Measurements from ENCODE around the gene TAOK2.
"Not testable (repeated sequence)": the region's sequence is repeated elsewhere in the genome, so short reads cannot be mapped to it uniquely, and the experiment has no call there.

TAOK2 gene

GRCh38 chr16:30002614-30003346 lies 29.1 kb downstream of the TAOK2 start:
- no peak for DNase-seq (ENCODE audit: low read depth in 2 of 3, low spot score in 2 of 3)

DNA sequence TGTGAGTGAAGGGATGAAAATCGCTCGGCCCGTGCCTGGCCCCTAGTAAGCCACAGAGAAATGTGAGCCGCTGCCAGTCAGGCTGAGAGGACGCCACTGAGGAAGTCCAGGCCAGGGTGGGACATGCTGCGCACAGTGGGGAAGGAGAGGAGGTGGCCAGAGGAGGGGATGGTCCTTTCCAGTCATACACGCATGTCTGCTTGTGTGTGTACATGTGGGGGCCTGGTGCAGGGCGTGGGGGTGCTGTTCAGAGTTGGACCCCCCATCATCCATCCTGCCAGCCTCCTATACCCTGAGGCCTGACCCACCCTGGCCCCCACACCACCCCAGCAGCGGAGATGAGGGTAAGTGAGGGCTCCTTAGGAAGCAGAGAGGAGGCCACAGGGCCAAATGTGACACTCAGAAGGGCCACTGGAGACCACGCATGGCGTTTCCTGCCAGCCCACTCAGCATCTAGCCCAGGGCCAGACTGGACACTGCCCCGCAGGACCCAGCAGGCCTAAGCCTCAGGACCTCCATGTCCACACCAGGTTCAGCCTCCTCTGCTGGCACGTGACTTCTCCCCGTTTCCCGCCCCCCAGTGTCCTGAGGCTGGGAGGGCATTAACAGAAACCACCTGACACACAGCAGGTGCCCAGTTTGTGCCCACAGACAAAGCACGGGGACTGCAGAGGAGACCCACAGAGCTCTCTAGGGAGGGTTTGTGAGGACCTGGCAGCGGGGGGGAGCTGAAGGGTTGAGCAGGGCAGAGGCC lies 30.2 kb downstream of the TAOK2 start:
- DNase-seq (ENCODE audit: low read depth in 2 of 3, low spot score in 2 of 3), result no peak

GRCh38 chr16:30004424-30004776 lies 30.7 kb downstream of the TAOK2 start:
- DNase-seq (ENCODE audit: low read depth in 2 of 3, low spot score in 2 of 3), result no peak

DNA sequence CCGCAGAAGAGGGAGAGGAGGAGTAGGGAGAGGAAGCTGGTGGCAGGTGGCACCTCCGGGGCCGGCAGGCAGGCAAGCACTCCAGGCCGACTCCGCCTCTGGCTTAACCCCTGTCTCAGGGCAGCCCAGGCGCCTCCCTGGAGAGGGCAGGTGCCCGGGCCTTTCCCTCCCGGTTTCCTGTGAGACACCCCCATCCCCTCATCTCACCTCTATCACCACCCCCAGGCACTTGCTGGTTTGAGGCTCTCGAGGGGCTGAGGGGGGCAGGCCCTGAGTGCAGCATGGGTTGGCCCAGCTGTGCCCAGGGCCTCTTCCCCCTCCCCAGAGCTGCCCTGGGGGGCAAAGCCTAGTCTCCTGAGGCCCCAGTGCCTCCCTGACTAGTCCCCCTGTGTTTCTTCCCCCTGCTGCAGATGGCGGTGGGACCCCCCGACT lies 31.2 kb downstream of the TAOK2 start:
- DNase-seq (ENCODE audit: low read depth in 2 of 3, low spot score in 2 of 3), result no peak

- DNase-seq (ENCODE audit: low read depth in 2 of 3, low spot score in 2 of 3), result no peak
Measured at GRCh38 chr16:30005341-30006094, 31.9 kb downstream of the TAOK2 start.

- DNase-seq (ENCODE audit: low read depth in 2 of 3, low spot score in 2 of 3), result no peak
Measured at GRCh38 chr16:30006095-30006473, 32.4 kb downstream of the TAOK2 start.

DNA sequence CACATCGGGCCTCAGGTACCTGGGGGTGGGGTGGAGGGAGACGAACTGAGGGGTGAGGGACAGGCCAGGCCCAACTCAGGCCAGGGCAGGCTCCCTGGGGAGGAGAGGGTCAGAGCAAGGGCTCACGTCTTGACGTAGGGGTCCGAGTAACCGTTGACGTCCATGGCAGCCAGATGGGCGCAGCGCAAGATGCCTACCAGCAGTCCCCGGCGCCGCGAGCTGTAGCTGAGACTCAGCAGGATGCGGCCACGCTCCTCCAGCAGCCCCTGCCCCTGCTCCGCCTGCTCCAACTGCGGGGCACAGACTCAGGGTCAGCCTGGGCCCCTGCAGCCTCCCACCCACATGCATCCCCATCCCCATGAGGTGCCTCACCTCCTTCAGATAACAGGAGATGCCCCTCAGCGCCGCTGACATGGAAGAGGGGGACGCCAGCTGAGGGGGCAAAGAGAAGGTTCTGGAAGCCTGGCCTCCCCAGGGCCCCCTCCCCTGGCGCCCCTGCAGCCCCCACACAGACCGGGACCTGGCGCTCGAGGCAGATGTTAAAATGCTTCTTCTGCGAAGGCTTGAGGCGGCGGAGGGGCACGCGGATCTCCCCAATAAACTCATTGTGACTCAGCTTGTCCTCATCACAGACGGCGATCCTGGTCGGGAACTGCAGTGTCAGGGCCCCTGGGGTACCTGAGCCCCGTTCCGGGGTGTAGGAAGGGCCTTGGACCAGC lies 33.1 kb downstream of the TAOK2 start:
- no peak for DNase-seq (ENCODE audit: low read depth in 2 of 3, low spot score in 2 of 3)

- no peak for DNase-seq (ENCODE audit: low read depth in 2 of 3, low spot score in 2 of 3)
Measured at GRCh38 chr16:30007378-30007895, 33.8 kb downstream of the TAOK2 start.

- DNase-seq (ENCODE audit: low read depth in 2 of 3, low spot score in 2 of 3), result no peak
Measured at GRCh38 chr16:30009085-30009862, 35.6 kb downstream of the TAOK2 start.

DNA sequence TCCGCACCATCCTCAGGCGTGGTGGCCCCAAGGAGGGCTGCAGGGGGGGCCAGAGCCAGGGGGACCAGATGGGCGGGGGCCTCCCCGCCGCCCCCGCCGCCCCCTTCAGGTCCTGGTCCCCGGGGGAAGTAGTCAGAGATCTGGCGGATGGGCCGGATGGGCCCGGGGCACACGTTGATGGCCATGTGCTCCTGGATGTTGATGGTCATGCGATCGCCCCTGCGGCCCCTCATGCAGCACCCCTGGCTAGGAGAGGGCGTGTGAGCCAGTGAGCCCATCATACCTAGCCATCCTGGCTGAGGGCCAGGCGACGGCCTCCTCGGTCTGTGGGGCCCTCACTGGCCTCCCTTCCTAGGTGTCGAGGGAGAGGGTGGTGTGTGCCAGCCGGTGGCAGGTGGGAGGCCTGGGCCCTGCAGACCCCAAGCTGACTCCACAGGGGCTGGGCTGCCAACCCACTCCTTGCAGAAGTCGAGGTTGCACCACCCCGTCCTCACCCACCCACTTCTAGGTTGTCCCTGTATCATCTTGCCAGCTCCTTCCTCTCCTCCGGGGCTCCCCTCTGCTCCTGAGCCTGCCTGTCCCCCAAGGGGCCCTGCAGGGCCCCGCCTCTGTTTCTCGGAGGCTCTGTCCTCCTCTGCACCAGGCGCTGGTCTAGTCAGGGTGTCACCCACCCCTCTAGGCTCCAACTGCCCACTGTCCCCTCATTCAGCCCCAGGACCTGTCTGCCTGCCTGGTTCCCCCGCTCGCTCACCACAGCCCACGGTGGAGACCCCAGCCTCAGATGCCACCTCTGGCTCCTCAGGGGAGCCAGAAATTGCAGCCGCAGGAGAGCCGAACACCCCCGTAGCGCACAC lies 36.5 kb downstream of the TAOK2 start:
- DNase-seq (ENCODE audit: low read depth in 2 of 3, low spot score in 2 of 3), result no peak

DNA sequence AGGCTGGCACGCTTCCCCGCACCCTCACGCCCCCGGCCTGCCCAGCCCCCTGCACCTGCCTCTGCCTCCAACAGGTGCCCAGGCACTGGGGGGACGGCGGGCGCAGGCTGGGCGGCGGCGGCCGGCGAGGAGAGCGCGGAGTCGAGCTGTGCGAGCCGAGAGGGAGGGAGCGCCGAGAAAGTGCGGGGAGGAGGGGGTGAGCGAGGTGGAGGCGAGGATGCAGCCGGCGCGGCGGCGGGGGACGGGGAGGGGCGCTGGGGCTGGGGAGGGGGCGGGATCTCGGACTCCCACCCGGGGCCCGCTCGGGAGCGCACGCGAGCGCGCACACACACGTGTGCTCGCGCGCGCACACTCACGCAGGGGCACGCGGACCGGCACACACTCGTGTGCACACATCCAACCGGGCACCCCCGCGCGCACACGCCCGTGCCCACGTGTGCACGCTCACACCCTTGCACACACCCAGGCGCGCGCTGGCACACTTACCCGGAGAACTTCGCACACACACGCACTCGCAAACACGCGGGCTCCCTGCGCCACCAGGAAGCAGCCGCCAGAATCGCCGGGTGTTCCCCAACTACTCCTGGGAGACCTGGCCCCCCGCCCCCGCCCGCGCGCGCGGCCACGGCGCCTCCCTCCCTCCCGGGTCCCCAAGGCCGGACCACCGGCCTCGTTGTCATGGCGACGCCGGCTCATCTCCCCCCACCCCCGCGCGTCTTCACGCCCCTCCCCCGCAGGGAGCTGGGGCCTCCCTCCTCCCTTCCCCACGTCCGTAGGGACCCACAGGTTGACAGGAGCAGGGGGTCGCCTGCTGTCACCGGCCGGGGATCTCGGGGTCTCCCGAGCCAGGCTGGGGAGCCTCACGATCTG lies 37.4 kb downstream of the TAOK2 start, which contains the start of gene DOC2A:
Gene DOC2A, minus strand, starts transcription at position 184 of the 870 bp plus-strand sequence. CDS start 805 bp downstream, outside the sequence.
- DNase-seq (ENCODE audit: low read depth in 2 of 3, low spot score in 2 of 3), result no peak

GRCh38 chr16:30011714-30012504 lies 38.2 kb downstream of the TAOK2 start:
- DNase-seq (ENCODE audit: low read depth in 2 of 3, low spot score in 2 of 3), result no peak

- DNase-seq (ENCODE audit: low read depth in 2 of 3, low spot score in 2 of 3), result not testable (repeated sequence)
Measured at GRCh38 chr16:30012598-30012997, 38.9 kb downstream of the TAOK2 start.

- DNase-seq (ENCODE audit: low read depth in 2 of 3, low spot score in 2 of 3), result not testable (repeated sequence)
Measured at GRCh38 chr16:30015450-30015849, 41.8 kb downstream of the TAOK2 start.

GRCh38 chr16:30016555-30017276 lies 43.0 kb downstream of the TAOK2 start:
- DNase-seq (ENCODE audit: low read depth in 2 of 3, low spot score in 2 of 3), result no peak

DNA sequence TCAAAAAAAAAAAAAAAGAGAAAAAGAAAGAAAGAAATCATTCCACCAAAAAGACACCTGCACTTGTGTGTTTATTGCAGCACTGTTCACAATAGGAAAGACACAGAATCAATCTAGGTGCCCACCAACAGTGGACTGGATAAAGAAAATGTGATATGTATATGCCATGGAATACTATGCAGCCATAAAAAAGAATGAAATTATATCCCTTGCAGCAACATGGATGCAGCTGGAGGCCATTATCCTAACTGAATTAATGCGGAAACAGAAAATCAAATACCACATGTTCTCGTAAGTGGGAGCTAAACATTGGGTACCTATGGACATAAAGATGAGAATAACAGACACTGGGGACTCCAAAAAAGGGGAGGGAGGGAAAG lies 43.6 kb downstream of the TAOK2 start:
- no peak for DNase-seq (ENCODE audit: low read depth in 2 of 3, low spot score in 2 of 3)

- not testable (repeated sequence) for DNase-seq (ENCODE audit: low read depth in 2 of 3, low spot score in 2 of 3)
Measured at GRCh38 chr16:30017937-30018336, 44.3 kb downstream of the TAOK2 start.

Measured in activated CD8-positive, alpha-beta memory T cell treated with anti-CD3 and anti-CD28 coated beads for 48 hours (primary cell).